HG03457 (cell line): ENCODE results near the gene MRNIP.

Experiments used
- ATAC-seq: cut with Tn5 transposase; IDR thresholded peaks from one replicate; pipeline ENCODE4 v1.9.1; 2021; ENCODE audit warnings: moderate number of reproducible peaks; ENCODE audit not compliant: unreplicated experiment

The MRNIP gene

GRCh38 chr5:179822444-179822990, 36.1 kb downstream of the MRNIP start:
- ATAC-seq: no peak

GRCh38 chr5:179822059-179822432, 36.6 kb downstream of the MRNIP start:
- ATAC-seq: no peak

- peak; percentile 34 for ATAC-seq
Observed at GRCh38 chr5:179821298-179822058, 37.1 kb downstream of the MRNIP start.

GRCh38 chr5:179820483-179821297, 37.9 kb downstream of the MRNIP start, which contains the start of gene SQSTM1:
SQSTM1 (plus strand) TSS chr5:179820905; CDS start chr5:179820937, 32 bp downstream.
- peak; percentile 31 for ATAC-seq

- ATAC-seq: no peak
Observed at GRCh38 chr5:179820127-179820482, 38.5 kb downstream of the MRNIP start.

GRCh38 chr5:179819296-179820126, 39.1 kb downstream of the MRNIP start:
- no peak for ATAC-seq

GRCh38 chr5:179818746-179819295, 39.8 kb downstream of the MRNIP start:
- ATAC-seq: peak; percentile 47

GRCh38 chr5:179817890-179818745, 40.5 kb downstream of the MRNIP start:
- ATAC-seq: no peak

GRCh38 chr5:179817470-179817840, 41.2 kb downstream of the MRNIP start:
- no peak for ATAC-seq

GRCh38 chr5:179816796-179817469, 41.7 kb downstream of the MRNIP start:
- ATAC-seq: no peak

GRCh38 chr5:179816401-179816795, 42.2 kb downstream of the MRNIP start:
- ATAC-seq: no peak

- ATAC-seq: no peak
Observed at GRCh38 chr5:179815491-179816249, 42.9 kb downstream of the MRNIP start.

GRCh38 chr5:179814090-179814489, 44.5 kb downstream of the MRNIP start:
- no peak for ATAC-seq

GRCh38 chr5:179812997-179813607, 45.5 kb downstream of the MRNIP start:
- ATAC-seq: no peak

GRCh38 chr5:179812135-179812825, 46.3 kb downstream of the MRNIP start:
- ATAC-seq: no peak

- ATAC-seq: peak; percentile 54
Observed at GRCh38 chr5:179806250-179807048, 52.2 kb downstream of the MRNIP start, which contains the start of gene MGAT4B. MGAT4B (minus strand) TSS chr5:179806866; CDS start chr5:179806583, 283 bp downstream.
